GM21723 (cell line): ENCODE results near the gene RALGDS.

ENCODE experiments used
- ATAC-seq: cut with Tn5 transposase; IDR thresholded peaks from one replicate; pipeline ENCODE4 v1.9.1; 2021; ENCODE audit warnings: mild to moderate bottlenecking, moderate library complexity; ENCODE audit not compliant: unreplicated experiment

Gene RALGDS

GRCh38 chr9:133137451-133138231 is 16.6 kb upstream of the RALGDS start:
- ATAC-seq: no peak

DNA sequence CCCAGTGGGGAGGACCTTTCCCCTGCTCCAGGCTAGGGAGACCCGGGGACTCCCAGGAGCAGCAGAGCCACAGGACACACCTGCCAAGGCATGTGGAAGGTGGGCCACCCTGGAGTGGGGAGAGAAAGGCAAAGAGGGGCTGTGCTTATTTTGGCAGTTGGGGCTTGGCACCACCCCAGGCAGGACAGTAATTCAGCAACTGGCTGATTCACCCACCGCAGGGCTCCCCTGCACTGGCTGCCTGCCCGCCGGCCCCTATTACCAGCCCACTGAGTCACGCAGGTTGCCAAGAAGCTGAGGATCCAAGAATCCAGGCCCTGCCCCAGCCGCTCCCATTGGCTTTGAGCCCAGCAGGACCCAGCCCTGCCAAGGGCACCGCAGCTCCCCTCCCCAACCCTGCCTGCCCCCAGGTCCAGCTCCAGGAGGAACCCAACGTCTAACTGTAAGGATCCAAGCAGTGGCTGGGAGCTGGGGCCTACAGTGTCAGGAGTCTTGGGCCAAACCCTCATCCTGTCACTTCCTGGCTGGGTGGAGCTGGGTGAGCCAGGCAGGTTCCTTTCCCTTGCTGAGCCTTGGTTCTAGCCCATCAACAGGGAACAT is 14.2 kb upstream of the RALGDS start:
- no peak for ATAC-seq

DNA sequence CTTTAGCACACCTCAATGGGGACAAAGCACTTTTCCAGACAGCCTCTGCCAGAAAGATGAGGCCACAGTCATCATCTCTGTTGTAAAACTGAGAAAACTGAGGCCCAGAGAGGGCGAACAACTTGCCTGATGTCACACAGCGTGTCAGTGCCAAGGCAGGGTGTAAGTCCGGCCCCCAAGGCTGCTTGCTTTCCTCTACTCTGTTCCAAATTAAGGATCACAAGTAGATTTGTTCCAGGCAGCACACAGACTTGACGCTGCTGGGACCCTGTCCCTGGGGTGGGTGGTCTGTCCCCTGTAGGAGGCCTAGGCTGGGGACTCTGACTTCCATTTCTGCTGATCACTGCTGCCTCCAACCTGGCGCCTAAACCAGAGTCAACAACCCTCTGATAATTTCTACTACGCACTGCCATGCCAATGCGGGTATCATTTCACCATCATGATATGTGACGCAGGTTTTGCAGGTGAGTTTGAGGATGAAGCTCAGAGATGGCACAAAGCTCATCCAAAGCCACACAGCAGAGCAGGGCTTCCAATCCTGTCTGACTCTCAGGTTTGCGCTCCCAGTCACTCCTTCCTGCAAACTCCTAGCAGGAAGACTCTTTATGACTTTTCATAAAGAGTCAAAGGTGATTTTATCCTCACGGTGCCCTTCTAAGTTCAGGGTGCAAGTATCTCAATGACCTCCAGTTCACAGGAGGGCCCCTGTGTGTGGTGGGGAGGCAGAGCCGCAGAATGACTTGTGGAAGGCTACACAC is 13.5 kb upstream of the RALGDS start:
- no peak for ATAC-seq

DNA sequence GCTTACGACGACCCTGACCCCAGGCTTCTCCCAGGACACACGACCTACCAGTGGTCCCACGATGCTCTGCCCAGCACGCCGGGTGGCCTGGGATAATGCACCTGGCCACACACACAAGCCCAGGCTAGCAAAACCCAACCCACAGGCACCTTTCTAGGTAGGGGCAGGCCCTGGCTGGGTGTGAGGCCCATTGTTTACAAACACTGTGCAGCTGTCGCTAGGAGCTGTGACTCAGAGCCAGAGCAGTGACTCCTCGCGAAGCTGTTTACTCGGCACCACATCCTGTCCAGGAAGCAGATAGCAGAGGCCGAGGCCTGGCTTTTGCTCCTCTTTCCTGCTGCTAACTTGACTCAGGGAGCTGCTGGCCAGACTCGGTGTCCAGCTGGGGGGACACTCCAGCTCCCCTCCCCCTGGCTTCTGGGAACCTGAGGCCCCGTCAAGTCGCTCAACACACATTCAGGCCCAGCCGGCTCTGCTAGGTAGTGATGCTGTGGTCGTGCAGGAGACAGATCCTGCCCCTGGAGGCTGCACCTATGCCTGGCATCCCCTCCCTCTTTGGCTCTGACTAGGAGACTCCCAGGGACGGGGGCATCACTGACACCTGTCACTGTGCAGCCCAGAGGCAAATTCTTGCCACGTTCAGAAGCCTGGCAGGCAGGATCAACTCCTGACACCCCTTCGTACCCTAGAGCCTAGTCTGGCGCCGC is 12.8 kb upstream of the RALGDS start:
- ATAC-seq: peak; percentile 83

DNA sequence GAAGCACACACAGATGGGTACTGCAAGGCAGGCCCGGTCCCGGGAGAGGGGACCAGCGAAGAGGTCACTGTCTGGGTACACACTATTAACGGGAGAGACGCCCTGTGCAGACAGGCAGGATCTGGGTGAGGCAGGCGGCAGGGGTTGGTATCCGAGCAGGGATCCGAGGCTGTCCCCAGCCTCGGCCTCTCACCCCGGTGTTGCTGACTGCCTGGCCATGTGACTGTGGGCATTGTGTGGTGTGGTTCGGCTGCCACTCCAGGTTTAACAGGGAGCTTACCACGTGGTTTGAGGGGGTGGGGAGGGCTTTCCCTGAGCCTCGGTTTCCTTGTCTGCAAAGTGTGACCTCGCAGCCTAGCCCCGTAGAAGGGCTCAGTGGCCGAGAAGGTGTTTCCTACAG is 11.1 kb upstream of the RALGDS start:
- no peak for ATAC-seq

DNA sequence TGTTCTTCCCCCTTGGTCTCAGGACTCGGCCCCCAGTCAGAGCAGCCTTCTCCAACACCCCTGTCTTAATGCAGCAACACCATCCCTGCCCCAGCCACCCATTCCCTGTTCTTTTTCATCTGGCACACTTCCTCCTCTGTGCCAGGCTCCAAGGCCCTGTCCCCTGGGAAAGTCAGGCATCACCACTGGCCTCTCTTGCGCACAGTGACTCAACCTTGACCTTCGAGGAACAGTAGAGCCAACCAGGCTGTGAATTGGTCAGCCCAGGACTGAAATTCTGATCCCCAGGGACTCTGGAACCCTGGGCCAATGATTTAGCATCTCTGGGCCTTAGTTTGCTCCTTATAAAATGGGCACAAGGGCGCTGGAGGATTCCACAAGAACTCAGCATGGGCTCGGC is 10.5 kb upstream of the RALGDS start:
- no peak for ATAC-seq

- peak; percentile 30 for ATAC-seq
Observed at GRCh38 chr9:133130685-133131244, 9.7 kb upstream of the RALGDS start.

GRCh38 chr9:133129001-133129795 is 8.2 kb upstream of the RALGDS start:
- no peak for ATAC-seq

GRCh38 chr9:133128152-133128551 is 7.1 kb upstream of the RALGDS start:
- no peak for ATAC-seq

GRCh38 chr9:133127340-133127981 is 6.4 kb upstream of the RALGDS start:
- ATAC-seq: no peak

- no peak for ATAC-seq
Observed at GRCh38 chr9:133126697-133127339, 5.8 kb upstream of the RALGDS start.

GRCh38 chr9:133125941-133126696 is 5.1 kb upstream of the RALGDS start:
- ATAC-seq: peak; percentile 37

GRCh38 chr9:133124907-133125275 is 3.9 kb upstream of the RALGDS start:
- no peak for ATAC-seq

DNA sequence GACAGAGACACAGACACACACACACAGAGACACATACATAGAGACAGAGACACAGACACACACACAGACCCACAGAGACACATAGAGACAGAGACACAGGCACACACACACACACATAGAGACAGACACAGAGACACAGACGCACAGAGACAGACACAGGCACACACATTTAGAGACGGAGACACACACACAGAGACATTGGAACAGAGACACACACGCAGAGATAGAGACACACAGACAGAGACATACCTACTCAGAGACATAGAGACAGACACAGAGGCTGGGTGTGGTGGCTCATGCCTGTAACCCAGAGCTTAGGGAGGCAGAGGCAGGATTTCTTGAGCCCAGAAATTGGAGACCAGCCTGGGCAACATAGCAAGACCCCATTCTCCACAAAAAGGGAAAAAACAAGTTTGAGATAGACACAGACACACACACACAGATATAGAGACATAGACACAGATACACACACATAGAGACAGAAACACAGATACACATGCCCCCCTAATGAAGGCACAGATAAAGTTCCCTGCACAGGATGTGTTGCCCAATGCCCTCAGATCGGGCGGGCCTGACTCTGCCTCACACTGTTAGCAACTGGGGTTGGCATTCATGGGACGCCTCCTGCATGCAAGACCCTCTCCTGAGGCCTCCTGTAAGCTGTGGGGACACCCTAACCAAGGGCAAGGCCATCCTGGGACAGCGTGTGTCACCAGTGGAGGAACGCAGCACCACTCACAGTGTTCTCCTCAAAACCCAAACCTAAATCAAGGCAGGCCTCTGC is 3.3 kb upstream of the RALGDS start:
- no peak for ATAC-seq

DNA sequence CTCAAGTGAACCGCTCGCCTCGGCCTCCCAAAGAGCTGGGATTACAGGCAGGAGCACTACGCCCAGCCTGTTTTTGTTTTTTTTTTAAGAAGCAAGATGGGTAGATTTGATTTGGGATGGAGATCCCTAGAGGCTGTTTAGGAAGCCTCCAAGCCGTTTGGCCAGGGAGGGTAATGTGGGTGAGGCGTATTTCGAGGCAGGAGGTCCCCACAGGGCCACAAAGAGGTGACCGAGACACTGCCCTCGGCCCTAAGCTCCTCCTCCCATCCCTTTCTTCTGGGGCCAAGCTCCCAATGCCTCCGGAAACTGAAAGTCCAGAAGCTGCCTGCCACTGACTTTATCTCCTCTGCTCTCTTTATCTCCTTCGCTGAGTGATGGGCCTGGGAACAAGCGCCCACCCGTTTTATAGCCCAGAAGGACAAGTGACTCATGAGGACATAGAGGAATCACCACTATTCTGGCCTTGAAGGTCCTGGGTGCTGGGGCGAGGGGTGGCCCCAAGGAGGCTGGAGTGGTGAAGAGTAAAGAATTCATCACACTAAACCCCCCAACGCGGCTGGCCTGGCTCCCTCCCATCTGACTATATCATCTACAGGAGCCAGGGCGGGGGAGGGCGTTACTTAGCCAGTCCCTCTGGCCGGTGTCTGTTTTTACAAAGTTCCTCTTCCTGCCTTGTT is 2.0 kb upstream of the RALGDS start:
- ATAC-seq: no peak

GRCh38 chr9:133122605-133122934 is 1.5 kb upstream of the RALGDS start:
- no peak for ATAC-seq

- no peak for ATAC-seq
Observed at GRCh38 chr9:133121915-133122550, 993 bp upstream of the RALGDS start.
